Vagina (tissue), 2 donors: ENCODE measurements around the gene PDCD1.

ENCODE experiments used
- POLR2A ChIP-seq, 2 donors: fragments of 450-650 bp; IDR thresholded peaks; one replicate each; pipeline ENCODE4 v1.6.1; 2017; ENCODE audit warnings: antibody characterized with exemption in 2 of 2, mild to moderate bottlenecking in 2 of 2, moderate library complexity in 2 of 2
- POLR2AphosphoS5 ChIP-seq, 2 donors: sonication (generic); formaldehyde crosslinking; IDR thresholded peaks; one replicate each; pipeline ENCODE4 v1.9.0; 2017; ENCODE audit warnings: antibody characterized with exemption in 2 of 2, mild to moderate bottlenecking in 2 of 2, low read depth in 1 of 2; ENCODE audit not compliant: insufficient read depth in 1 of 2
- TF ChIP-seq, protein P1 (sequence below), 3 experiments: fragments of 450-650 bp in 2 of 3; fragments of 200-600 bp in 1 of 3; sonication (generic) in 1 of 3; IDR thresholded peaks; one replicate each; pipeline ENCODE4 v1.5.1; 2017 to 2019; ENCODE audit warnings: antibody characterized with exemption in 3 of 3, mild to moderate bottlenecking in 2 of 3, moderate library complexity in 2 of 3

DNA sequence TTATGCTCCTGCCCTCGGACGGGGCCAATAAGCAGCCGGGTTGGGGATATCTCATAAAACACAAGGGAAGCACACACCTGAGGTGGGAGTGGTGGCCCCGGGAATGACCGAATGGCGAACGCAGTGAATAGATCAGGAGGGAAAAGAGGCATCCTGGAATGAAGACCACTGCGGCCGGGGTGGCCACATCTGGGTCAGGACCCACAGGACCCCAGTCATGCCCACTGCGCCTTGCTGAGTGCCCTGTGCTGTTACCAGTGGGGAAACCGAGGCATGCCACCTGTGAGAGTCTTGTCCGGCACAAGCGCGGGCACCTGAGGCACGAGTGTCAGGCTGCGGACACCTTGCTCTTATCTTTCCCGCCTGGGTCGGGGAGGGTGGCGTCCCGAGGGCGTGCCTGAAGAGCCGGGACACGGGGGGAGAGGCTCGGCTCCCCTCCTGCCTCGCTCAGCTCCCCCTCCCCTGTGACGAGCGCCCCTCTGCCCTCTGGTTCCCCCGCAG is 1.6 kb downstream of the PDCD1 start:
- TF ChIP-seq, protein P1, sequence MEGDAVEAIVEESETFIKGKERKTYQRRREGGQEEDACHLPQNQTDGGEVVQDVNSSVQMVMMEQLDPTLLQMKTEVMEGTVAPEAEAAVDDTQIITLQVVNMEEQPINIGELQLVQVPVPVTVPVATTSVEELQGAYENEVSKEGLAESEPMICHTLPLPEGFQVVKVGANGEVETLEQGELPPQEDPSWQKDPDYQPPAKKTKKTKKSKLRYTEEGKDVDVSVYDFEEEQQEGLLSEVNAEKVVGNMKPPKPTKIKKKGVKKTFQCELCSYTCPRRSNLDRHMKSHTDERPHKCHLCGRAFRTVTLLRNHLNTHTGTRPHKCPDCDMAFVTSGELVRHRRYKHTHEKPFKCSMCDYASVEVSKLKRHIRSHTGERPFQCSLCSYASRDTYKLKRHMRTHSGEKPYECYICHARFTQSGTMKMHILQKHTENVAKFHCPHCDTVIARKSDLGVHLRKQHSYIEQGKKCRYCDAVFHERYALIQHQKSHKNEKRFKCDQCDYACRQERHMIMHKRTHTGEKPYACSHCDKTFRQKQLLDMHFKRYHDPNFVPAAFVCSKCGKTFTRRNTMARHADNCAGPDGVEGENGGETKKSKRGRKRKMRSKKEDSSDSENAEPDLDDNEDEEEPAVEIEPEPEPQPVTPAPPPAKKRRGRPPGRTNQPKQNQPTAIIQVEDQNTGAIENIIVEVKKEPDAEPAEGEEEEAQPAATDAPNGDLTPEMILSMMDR (IDR thresholded peaks at IDR 0.05) = no peak
- TF ChIP-seq POLR2A (IDR thresholded peaks at IDR 0.05) (no peak), POLR2AphosphoS5 (IDR thresholded peaks at IDR 0.05; ENCODE audit: insufficient read depth in 1 of 2, low read depth in 1 of 2) (no peak)
